Liver (tissue), 9 donors: Measurements from ENCODE around the gene MGAT5. TPM values are rescaled to one million over a fixed set of nuclear protein-coding genes. Genes with fewer than 3 reads are reported as not detected.

Source experiments
- DNase-seq: peaks from one replicate; pipeline ENCODE4 v3.0.0-alpha.2; 2017; ENCODE audit warnings: low spot score
- H3K27ac ChIP-seq, 2 donors: one replicate each; pipeline ENCODE4 v1.7.0; 2013; ENCODE audit warnings: inconsistent platforms in 2 of 2, low read length in 2 of 2, control low read depth in 1 of 2, low read depth in 1 of 2, mild to moderate bottlenecking in 1 of 2
- H3K27me3 ChIP-seq, 4 donors: one replicate each; pipeline versions ENCODE4 v1.6.1 to v1.7.0; 2013; ENCODE audit warnings: low read length in 3 of 4, inconsistent platforms in 1 of 4, mild to moderate bottlenecking in 1 of 4, moderate library complexity in 1 of 4; ENCODE audit not compliant: control insufficient read depth in 4 of 4, insufficient read depth in 4 of 4
- H3K36me3 ChIP-seq, 4 donors: one replicate each; pipeline versions ENCODE4 v1.6.1 to v1.7.0; 2013; ENCODE audit warnings: low read length in 3 of 4, mild to moderate bottlenecking in 3 of 4, low read depth in 1 of 4, moderate library complexity in 1 of 4; ENCODE audit not compliant: control insufficient read depth in 4 of 4, insufficient read depth in 3 of 4
- H3K4me1 ChIP-seq, 4 donors: one replicate each; pipeline versions ENCODE4 v1.6.1 to v1.7.0; 2013; ENCODE audit warnings: low read length in 3 of 4, mild to moderate bottlenecking in 3 of 4, moderate library complexity in 1 of 4; ENCODE audit not compliant: control insufficient read depth in 4 of 4, insufficient read depth in 4 of 4
- H3K4me3 ChIP-seq, 3 donors: one replicate each; pipeline versions ENCODE4 v1.6.1 to v1.7.0; 2013; ENCODE audit warnings: low read length in 3 of 3, control low read depth in 1 of 3, low read depth in 1 of 3, mild to moderate bottlenecking in 1 of 3
- H3K9ac ChIP-seq, 2 donors: one replicate each; pipeline ENCODE4 v1.7.0; 2013; ENCODE audit warnings: low read length in 2 of 2, mild to moderate bottlenecking in 2 of 2, moderate library complexity in 2 of 2, control low read depth in 1 of 2, low read depth in 1 of 2
- H3K9me3 ChIP-seq, 4 donors: one replicate each; pipeline versions ENCODE4 v1.6.1 to v1.7.0; 2013; ENCODE audit warnings: low read length in 3 of 4; ENCODE audit not compliant: control insufficient read depth in 4 of 4
- CTCF ChIP-seq: fragments of 150-350 bp; IDR thresholded peaks from 2 replicates; pipeline ENCODE4 v1.5.1; 2017; ENCODE audit warnings: improper control_type of control experiment, low read depth, low read length; ENCODE audit not compliant: missing input control
- FOXA1 ChIP-seq: IDR thresholded peaks from 2 replicates; pipeline ENCODE4 v1.6.1; 2016; ENCODE audit warnings: antibody characterized with exemption
- FOXA2 ChIP-seq: IDR thresholded peaks from 2 replicates; pipeline ENCODE4 v1.6.1; 2016; ENCODE audit warnings: antibody characterized with exemption
- HNF4A ChIP-seq, 2 donors: conservative IDR thresholded peaks; 2 replicates each; pipeline ENCODE4 v1.6.1; 2016; ENCODE audit warnings: antibody characterized with exemption in 2 of 2, mild to moderate bottlenecking in 2 of 2
- JUND ChIP-seq, 2 donors: IDR thresholded peaks; 2 replicates each; pipeline ENCODE4 v1.6.1; 2016; ENCODE audit warnings: antibody characterized with exemption in 2 of 2
- RAD21 ChIP-seq, 2 donors: IDR thresholded peaks; 2 replicates each; pipeline ENCODE4 v1.6.1; 2016; ENCODE audit warnings: antibody characterized with exemption in 2 of 2, mild to moderate bottlenecking in 2 of 2
- RXRA ChIP-seq, 2 donors: IDR thresholded peaks; 2 replicates each; pipeline ENCODE4 v1.6.1; 2017 to 2018; ENCODE audit warnings: antibody characterized with exemption in 2 of 2, mild to moderate bottlenecking in 1 of 2
- SP1 ChIP-seq: IDR thresholded peaks from 2 replicates; pipeline ENCODE4 v1.6.1; 2018; ENCODE audit warnings: antibody characterized with exemption, mild to moderate bottlenecking
- TAF1 ChIP-seq: conservative IDR thresholded peaks from 2 replicates; pipeline ENCODE4 v1.6.1; 2016; ENCODE audit warnings: antibody characterized with exemption, mild to moderate bottlenecking
- YY1 ChIP-seq: IDR thresholded peaks from 2 replicates; pipeline ENCODE4 v1.6.1; 2016; ENCODE audit warnings: antibody characterized with exemption, mild to moderate bottlenecking
- ZBTB33 ChIP-seq: IDR thresholded peaks from 2 replicates; pipeline ENCODE4 v1.6.1; 2016; ENCODE audit warnings: antibody characterized with exemption
- WGBS: extraction: QIAGEN DNeasy Blood & Tissue Kit; methylation state at CpG from one replicate; pipeline ENCODE4 v1.1.7; 2013; 5-methylcytosine and 5-hydroxymethylcytosine counted together
- polyA plus RNA-seq, 2 donors: library from polyadenylated mRNA; stranded (reverse) in 1 of 2; unstranded in 1 of 2; fragments of 200-250 nt in 1 of 2; fragments of >200 nt in 1 of 2; fragmentation: Nextera tagmentation in 1 of 2; extraction: Ambion mirVana in 1 of 2; gene quantifications; one replicate each; pipeline versions ENCODE4 v1.2.1 to v1.2.3, GENCODE V29; 2013 to 2015
- total RNA-seq, 2 donors: library from RNA; depleted of rRNA; stranded (reverse); fragments of >200 nt; gene quantifications; one replicate each; pipeline ENCODE4 v1.2.3, GENCODE V29; 2014
- TF ChIP-seq, protein P1 (sequence below): IDR thresholded peaks from 2 replicates; pipeline ENCODE4 v1.6.1; 2016; ENCODE audit warnings: antibody characterized with exemption
- donor health status: healthy.
- donor health status: healthy.
- donor health status: healthy.
- donor health status: healthy.
- donor health status: healthy.

Gene MGAT5
- total and polyA plus RNA-seq, 4 donors = 1.8 to 12.7 (median 5.6) TPM

DNA sequence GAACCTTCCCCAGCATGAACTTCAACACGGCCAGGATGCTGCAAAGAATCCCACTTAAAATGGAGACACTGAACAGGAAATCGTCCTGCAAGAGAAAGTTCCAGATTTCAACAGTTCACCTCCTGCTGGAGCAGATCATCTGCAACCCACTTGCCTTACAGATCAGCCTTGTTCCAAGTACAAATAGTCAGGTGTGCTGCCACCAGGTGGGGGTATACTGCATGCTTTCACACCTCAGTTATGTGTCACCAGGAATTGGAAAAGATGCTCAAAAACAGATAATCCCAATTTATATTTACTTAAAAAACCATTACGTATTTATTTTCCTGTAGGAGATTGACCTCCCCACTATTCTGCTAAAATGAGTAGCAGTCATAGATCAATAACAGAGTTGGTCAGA is 212.3 kb downstream of the MGAT5 start:
- 47% methylated on average over 3 of the region's 3 CpGs for WGBS
- Histone ChIP-seq H3K27ac (no peak overlapping the region), H3K36me3 (no peaks in the 10 kb centered on the region), H3K9me3 (no peaks in the 10 kb centered on the region), H3K27me3 (no peaks in the 10 kb centered on the region), H3K4me3 (no peak overlapping the region), H3K9ac (no peak overlapping the region), H3K4me1 (no peaks in the 10 kb centered on the region)
- TF ChIP-seq RAD21 (IDR thresholded peaks at IDR 0.05) (peak; percentile 74 to 77), FOXA2 (no peak), CTCF (peak; percentile 42), HNF4A (conservative IDR thresholded peaks at IDR 0.05) (no peak), RXRA (IDR thresholded peaks at IDR 0.05) (no peak)
- peak; percentile 34 for DNase-seq

- peak; percentile 16 for DNase-seq
- Histone ChIP-seq H3K27me3 (no peaks in the 10 kb centered on the region), H3K4me3 (no peak overlapping the region), H3K9ac (no peak overlapping the region), H3K4me1 (no peaks in the 10 kb centered on the region), H3K36me3 (no peaks in the 10 kb centered on the region), H3K9me3 (no peaks in the 10 kb centered on the region), H3K27ac (no peak overlapping the region)
- TF ChIP-seq RXRA (IDR thresholded peaks at IDR 0.05) (no peak), TAF1 (no peak), FOXA2 (no peak), SP1 (no peak), YY1 (no peak), JUND (IDR thresholded peaks at IDR 0.05) (no peak)
- TF ChIP-seq, protein P1, sequence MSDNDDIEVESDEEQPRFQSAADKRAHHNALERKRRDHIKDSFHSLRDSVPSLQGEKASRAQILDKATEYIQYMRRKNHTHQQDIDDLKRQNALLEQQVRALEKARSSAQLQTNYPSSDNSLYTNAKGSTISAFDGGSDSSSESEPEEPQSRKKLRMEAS = no peak
- 91% methylated on average over 2 of the region's 2 CpGs for WGBS
Measured at GRCh38 chr2:134468164-134468563, 214.3 kb downstream of the MGAT5 start.

DNA sequence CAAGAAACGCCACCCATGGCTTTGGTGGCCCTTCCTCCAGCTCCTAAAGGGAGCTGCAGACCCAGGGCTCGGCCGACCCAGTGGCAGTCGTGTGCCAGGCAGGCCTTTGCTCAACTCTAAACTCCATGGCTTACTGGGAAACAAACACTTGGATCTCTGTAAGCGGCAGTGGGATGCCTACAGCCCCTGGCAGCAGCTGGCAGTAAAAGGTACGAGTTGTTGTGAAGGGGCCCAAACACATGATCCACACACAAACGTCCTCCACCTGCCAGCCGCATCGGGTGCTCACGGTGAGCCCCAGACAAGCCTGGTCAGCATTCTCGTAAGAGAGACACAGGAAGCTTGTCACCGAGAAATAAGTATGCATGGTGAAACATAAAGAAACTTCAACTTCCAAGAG is 214.9 kb downstream of the MGAT5 start:
- no peak for TF ChIP-seq FOXA1
- TF ChIP-seq ZBTB33 = no peak
- no peak for TF ChIP-seq JUND (IDR thresholded peaks at IDR 0.05)
- no peak for TF ChIP-seq TAF1
- TF ChIP-seq, protein P1 = no peak
- TF ChIP-seq RXRA (IDR thresholded peaks at IDR 0.05) = no peak
- 92% methylated on average over 12 of the region's 12 CpGs for WGBS
- H3K4me1 ChIP-seq = no peaks in the 10 kb centered on the region
- no peak overlapping the region for H3K4me3 ChIP-seq
- H3K27me3 ChIP-seq = no peaks in the 10 kb centered on the region
- H3K9me3 ChIP-seq = no peaks in the 10 kb centered on the region
- H3K9ac ChIP-seq = no peak overlapping the region
- DNase-seq = peak; percentile 25
- H3K27ac ChIP-seq = no peak overlapping the region
- H3K36me3 ChIP-seq = no peaks in the 10 kb centered on the region
